Gastroesophageal sphincter (tissue), 3 donors: ENCODE data around the gene LDLRAD3.

Experiments
- EP300 ChIP-seq: sonication (generic); formaldehyde crosslinking; IDR thresholded peaks from one replicate; pipeline ENCODE4 v1.6.1; 2017; ENCODE audit warnings: antibody characterized with exemption, mild to moderate bottlenecking
- TF ChIP-seq, protein P1 (sequence below), 4 experiments: fragments of 200-600 bp in 2 of 4; fragments of 450-650 bp in 2 of 4; sonication (generic) in 1 of 4; IDR thresholded peaks; one replicate each; pipeline ENCODE4 v1.5.1; 2017 to 2019; ENCODE audit warnings: antibody characterized with exemption in 4 of 4, mild to moderate bottlenecking in 2 of 4, moderate library complexity in 2 of 4

DNA sequence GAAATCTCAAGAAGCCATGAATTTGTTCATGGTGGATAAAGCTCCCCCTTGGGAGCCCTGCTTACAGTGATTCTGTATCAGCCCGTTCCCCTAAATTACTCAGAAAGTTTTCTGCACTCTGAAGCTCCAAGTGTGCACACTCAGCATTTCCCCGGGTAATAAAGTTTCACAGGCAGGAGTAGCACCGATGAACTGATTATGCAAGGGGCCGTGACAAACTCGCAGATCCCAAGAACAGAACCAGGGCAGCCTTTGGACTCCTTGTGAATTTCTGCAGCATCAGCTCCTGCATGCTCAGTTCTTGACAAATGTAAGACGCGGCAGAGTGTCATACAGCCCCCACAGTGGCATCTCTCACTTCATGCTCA lies 271.8 kb downstream of the LDLRAD3 start:
- no peak for TF ChIP-seq EP300
- TF ChIP-seq, protein P1, sequence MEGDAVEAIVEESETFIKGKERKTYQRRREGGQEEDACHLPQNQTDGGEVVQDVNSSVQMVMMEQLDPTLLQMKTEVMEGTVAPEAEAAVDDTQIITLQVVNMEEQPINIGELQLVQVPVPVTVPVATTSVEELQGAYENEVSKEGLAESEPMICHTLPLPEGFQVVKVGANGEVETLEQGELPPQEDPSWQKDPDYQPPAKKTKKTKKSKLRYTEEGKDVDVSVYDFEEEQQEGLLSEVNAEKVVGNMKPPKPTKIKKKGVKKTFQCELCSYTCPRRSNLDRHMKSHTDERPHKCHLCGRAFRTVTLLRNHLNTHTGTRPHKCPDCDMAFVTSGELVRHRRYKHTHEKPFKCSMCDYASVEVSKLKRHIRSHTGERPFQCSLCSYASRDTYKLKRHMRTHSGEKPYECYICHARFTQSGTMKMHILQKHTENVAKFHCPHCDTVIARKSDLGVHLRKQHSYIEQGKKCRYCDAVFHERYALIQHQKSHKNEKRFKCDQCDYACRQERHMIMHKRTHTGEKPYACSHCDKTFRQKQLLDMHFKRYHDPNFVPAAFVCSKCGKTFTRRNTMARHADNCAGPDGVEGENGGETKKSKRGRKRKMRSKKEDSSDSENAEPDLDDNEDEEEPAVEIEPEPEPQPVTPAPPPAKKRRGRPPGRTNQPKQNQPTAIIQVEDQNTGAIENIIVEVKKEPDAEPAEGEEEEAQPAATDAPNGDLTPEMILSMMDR (IDR thresholded peaks at IDR 0.05), result no peak
